Measurements from ENCODE around the gene SKAP1. TPM values are rescaled to one million over a fixed set of nuclear protein-coding genes. Genes with fewer than 3 reads are reported as not detected.

The SKAP1 gene
- polyA plus RNA-seq, 1 of the 3 experiments (the other 2 are of a cell fraction) = not detected

DNA sequence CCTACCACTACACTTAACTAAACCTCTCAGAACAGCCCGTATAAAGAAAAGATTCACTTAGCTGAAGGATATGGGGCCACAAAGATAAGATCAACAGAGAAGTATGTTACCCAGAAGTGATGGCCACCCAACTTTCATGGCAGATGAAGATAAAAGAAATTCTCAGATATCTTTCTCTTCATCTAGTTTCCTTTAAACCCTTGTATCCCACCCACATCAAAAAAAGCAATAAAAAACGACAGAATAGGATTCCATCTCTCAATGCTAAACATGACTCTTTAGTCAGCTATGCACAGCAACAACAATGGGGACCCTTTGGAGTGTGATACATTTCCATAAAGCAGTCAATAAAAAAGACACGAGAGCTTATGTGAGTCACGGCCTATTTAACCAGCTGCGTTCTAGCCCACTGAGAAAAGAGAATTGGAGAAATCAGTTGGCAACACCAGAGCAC lies 235.9 kb downstream of the SKAP1 start:
- 10% methylated on average over 5 of the region's 5 CpGs for WGBS (ENCODE audit: low lambda C conversion rate)
- no peak overlapping the region for H3K4me3 ChIP-seq (ENCODE audit: low read depth in 2 of 2, low read length in 1 of 2)
- H3K9me2 ChIP-seq = no peaks in the 10 kb centered on the region
- H3K9ac ChIP-seq = no peak overlapping the region
- ChIA-PET CTCF (interaction anchor here (1.0 to 2.1 kb wide), 3 partner anchors 12 to 167 kb away, joined by 3 to 5 read pairs (median 5); no protein-coding TSS in a partner anchor), POLR2A (no interaction called here)
- no peaks in the 10 kb centered on the region for H3K36me3 ChIP-seq (replicated peaks in 1 of 2; ENCODE audit: control insufficient read depth in 1 of 2, insufficient read depth in 2 of 2, low read length in 1 of 2)
- DNase-seq = no peak
- H3K27ac ChIP-seq (ENCODE audit: low read depth in 2 of 2, low read length in 1 of 2) = no peak overlapping the region
- no peak for TF ChIP-seq JUND (IDR thresholded peaks at IDR 0.05)
- no peak for TF ChIP-seq GATA2 (CRISPR knock-in tag; IDR thresholded peaks at IDR 0.05)
- TF ChIP-seq, protein P1, sequence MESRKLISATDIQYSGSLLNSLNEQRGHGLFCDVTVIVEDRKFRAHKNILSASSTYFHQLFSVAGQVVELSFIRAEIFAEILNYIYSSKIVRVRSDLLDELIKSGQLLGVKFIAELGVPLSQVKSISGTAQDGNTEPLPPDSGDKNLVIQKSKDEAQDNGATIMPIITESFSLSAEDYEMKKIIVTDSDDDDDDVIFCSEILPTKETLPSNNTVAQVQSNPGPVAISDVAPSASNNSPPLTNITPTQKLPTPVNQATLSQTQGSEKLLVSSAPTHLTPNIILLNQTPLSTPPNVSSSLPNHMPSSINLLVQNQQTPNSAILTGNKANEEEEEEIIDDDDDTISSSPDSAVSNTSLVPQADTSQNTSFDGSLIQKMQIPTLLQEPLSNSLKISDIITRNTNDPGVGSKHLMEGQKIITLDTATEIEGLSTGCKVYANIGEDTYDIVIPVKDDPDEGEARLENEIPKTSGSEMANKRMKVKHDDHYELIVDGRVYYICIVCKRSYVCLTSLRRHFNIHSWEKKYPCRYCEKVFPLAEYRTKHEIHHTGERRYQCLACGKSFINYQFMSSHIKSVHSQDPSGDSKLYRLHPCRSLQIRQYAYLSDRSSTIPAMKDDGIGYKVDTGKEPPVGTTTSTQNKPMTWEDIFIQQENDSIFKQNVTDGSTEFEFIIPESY (IDR thresholded peaks at IDR 0.05; ENCODE audit: borderline replicate concordance, low read depth) = no peak
- no peak for TF ChIP-seq POLR2AphosphoS5 (IDR thresholded peaks at IDR 0.05; ENCODE audit: low read depth, low read length)
- TF ChIP-seq EP300 (IDR thresholded peaks at IDR 0.05; ENCODE audit: borderline replicate concordance in 1 of 2, low read depth in 1 of 2, low read length in 1 of 2) = no peak
- no peak for TF ChIP-seq NFIC (IDR thresholded peaks at IDR 0.05; ENCODE audit: borderline replicate concordance)
- TF ChIP-seq TCF12 (IDR thresholded peaks at IDR 0.05) = no peak
- no peak for TF ChIP-seq CHD2 (IDR thresholded peaks at IDR 0.05; ENCODE audit: low read length, partially characterized antibody)
- no peak for TF ChIP-seq FOXJ3 (CRISPR knock-in tag; IDR thresholded peaks at IDR 0.05)
- TF ChIP-seq FOSL2 (IDR thresholded peaks at IDR 0.05; ENCODE audit: borderline replicate concordance, low read depth) = no peak
- TF ChIP-seq FOXM1 (IDR thresholded peaks at IDR 0.05; ENCODE audit: low read depth) = no peak
- TF ChIP-seq, protein P2, sequence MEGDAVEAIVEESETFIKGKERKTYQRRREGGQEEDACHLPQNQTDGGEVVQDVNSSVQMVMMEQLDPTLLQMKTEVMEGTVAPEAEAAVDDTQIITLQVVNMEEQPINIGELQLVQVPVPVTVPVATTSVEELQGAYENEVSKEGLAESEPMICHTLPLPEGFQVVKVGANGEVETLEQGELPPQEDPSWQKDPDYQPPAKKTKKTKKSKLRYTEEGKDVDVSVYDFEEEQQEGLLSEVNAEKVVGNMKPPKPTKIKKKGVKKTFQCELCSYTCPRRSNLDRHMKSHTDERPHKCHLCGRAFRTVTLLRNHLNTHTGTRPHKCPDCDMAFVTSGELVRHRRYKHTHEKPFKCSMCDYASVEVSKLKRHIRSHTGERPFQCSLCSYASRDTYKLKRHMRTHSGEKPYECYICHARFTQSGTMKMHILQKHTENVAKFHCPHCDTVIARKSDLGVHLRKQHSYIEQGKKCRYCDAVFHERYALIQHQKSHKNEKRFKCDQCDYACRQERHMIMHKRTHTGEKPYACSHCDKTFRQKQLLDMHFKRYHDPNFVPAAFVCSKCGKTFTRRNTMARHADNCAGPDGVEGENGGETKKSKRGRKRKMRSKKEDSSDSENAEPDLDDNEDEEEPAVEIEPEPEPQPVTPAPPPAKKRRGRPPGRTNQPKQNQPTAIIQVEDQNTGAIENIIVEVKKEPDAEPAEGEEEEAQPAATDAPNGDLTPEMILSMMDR (IDR thresholded peaks at IDR 0.05) = no peak
- TF ChIP-seq MXI1 (IDR thresholded peaks at IDR 0.05; ENCODE audit: low read depth, low read length) = no peak
- TF ChIP-seq GABPA (IDR thresholded peaks at IDR 0.05; ENCODE audit: low read depth) = no peak
- no peak for TF ChIP-seq SMC3 (IDR thresholded peaks at IDR 0.05; ENCODE audit: low read depth, low read length)
- TF ChIP-seq TAF1 (IDR thresholded peaks at IDR 0.05; ENCODE audit: borderline replicate concordance, low read depth, low read length) = no peak
- no peak for TF ChIP-seq YY1 (IDR thresholded peaks at IDR 0.05; ENCODE audit: low read depth)
- TF ChIP-seq PBX3 (IDR thresholded peaks at IDR 0.05) = no peak
- H3K9me3 ChIP-seq = no peaks in the 10 kb centered on the region
- no peak overlapping the region for H3K4me2 ChIP-seq
- no peaks in the 10 kb centered on the region for H4K20me1 ChIP-seq (ENCODE audit: insufficient read depth)
- peaks cover 89% of the 10 kb centered on the region for H3K27me3 ChIP-seq (ENCODE audit: insufficient read depth)
- no peak overlapping the region for H2AFZ ChIP-seq (ENCODE audit: low read depth)
- peaks cover 7% of the 10 kb centered on the region for H3F3A ChIP-seq (replicated peaks; ENCODE audit: insufficient read depth)
- H3K79me2 ChIP-seq (ENCODE audit: insufficient read depth) = no peaks in the 10 kb centered on the region
- H3K4me1 ChIP-seq (ENCODE audit: control insufficient read depth in 1 of 2, insufficient read depth in 2 of 2, low read depth in 1 of 2, low read length in 1 of 2) = no peaks in the 10 kb centered on the region

All from SK-N-SH (cell line).